Stimulated activated CD4-positive, alpha-beta T cell treated with anti-CD3 and anti-CD28 coated beads, Interleukin-2, amount 100 ng/mL, for 4 hours (primary cell): ENCODE measurements around the gene PSMC1.

Experiments used
- DNase-seq: peaks from one replicate; pipeline ENCODE4 v3.0.0-alpha.2; 2020; ENCODE audit warnings: low read depth

PSMC1 gene

GRCh38 chr14:90302529-90303303 is 46.4 kb downstream of the PSMC1 start:
- DNase-seq = no peak

GRCh38 chr14:90303473-90303872 is 47.1 kb downstream of the PSMC1 start:
- no peak for DNase-seq

GRCh38 chr14:90304502-90304901 is 48.1 kb downstream of the PSMC1 start:
- DNase-seq = no peak

GRCh38 chr14:90305176-90305601 is 48.8 kb downstream of the PSMC1 start:
- DNase-seq = no peak

- DNase-seq = no peak
Observed at GRCh38 chr14:90308561-90308960, 52.2 kb downstream of the PSMC1 start.

- DNase-seq = no peak
Observed at GRCh38 chr14:90317286-90317685, 60.9 kb downstream of the PSMC1 start.

GRCh38 chr14:90318016-90318415 is 61.7 kb downstream of the PSMC1 start:
- DNase-seq = no peak

GRCh38 chr14:90319173-90319572 is 62.8 kb downstream of the PSMC1 start:
- no peak for DNase-seq

- DNase-seq = no peak
Observed at GRCh38 chr14:90319634-90320541, 63.5 kb downstream of the PSMC1 start.

- DNase-seq = no peak
Observed at GRCh38 chr14:90321891-90322290, 65.5 kb downstream of the PSMC1 start.
